Common myeloid progenitor, CD34-positive (primary cell): Measurements from ENCODE around the gene EIF4A2.

Source experiments
- CTCF ChIA-PET: fragments of 350-600 bp; sonication (Branson Sonifier 250); formaldehyde crosslinking; loops from one replicate; lab custom pipeline; 2021; ENCODE audit warnings: antibody characterized with exemption; lab: Charles Lee
- POLR2A ChIA-PET: fragments of 350-600 bp; sonication (Branson Sonifier 250); formaldehyde crosslinking; loops from one replicate; lab custom pipeline; 2021; ENCODE audit warnings: antibody characterized with exemption; lab: Charles Lee
- DNase-seq, 3 donors: peaks; one replicate each; pipeline versions ENCODE4 v3.0.0 to v3.0.0-alpha.2; 2013
- H3K27ac ChIP-seq, 2 experiments: 1 replicate in 1 of 2; 2 replicates in 1 of 2; pipeline ENCODE4 v1.7.0; 2013; ENCODE audit warnings: inconsistent platforms in 2 of 2, low read length in 2 of 2, mild to moderate bottlenecking in 2 of 2, low read depth in 1 of 2, moderate library complexity in 1 of 2; ENCODE audit not compliant: severe bottlenecking in 2 of 2, insufficient read depth in 1 of 2, poor library complexity in 1 of 2
- H3K27me3 ChIP-seq, 5 experiments: replicated peaks in 2 of 5; 1 replicate in 3 of 5; 2 replicates in 2 of 5; pipeline versions ENCODE4 v1.6.1 to v1.7.0; 2013; ENCODE audit warnings: low read length in 4 of 5, mild to moderate bottlenecking in 2 of 5, moderate library complexity in 2 of 5, inconsistent platforms in 1 of 5; ENCODE audit not compliant: insufficient read depth in 5 of 5, control insufficient read depth in 4 of 5
- H3K36me3 ChIP-seq, 4 experiments: 1 replicate in 2 of 4; 2 replicates in 2 of 4; pipeline versions ENCODE4 v1.6.1 to v1.7.0; 2013; ENCODE audit warnings: low read length in 3 of 4, control low read depth in 1 of 4, mild to moderate bottlenecking in 1 of 4; ENCODE audit not compliant: control insufficient read depth in 4 of 4, insufficient read depth in 4 of 4
- H3K4me1 ChIP-seq, 4 experiments: 1 replicate in 3 of 4; 2 replicates in 1 of 4; pipeline versions ENCODE4 v1.6.1 to v1.7.1; 2013; ENCODE audit warnings: low read length in 3 of 4, mild to moderate bottlenecking in 3 of 4, control low read depth in 1 of 4, inconsistent platforms in 1 of 4, moderate library complexity in 1 of 4; ENCODE audit not compliant: control insufficient read depth in 4 of 4, insufficient read depth in 4 of 4; ENCODE audit errors: control extremely low read depth in 1 of 4
- H3K4me3 ChIP-seq, 7 experiments: 1 replicate in 4 of 7; 2 replicates in 3 of 7; pipeline versions ENCODE4 v1.5.1 to v1.7.0; 2013; ENCODE audit warnings: mild to moderate bottlenecking in 7 of 7, low read length in 6 of 7, moderate library complexity in 6 of 7, inconsistent platforms in 2 of 7, low read depth in 2 of 7, control low read depth in 1 of 7; ENCODE audit not compliant: insufficient read depth in 4 of 7, control insufficient read depth in 1 of 7; ENCODE audit errors: extremely low read depth in 1 of 7
- H3K9me3 ChIP-seq, 5 experiments: 1 replicate in 4 of 5; 2 replicates in 1 of 5; pipeline versions ENCODE4 v1.6.1 to v1.7.1; 2013; ENCODE audit warnings: low read length in 4 of 5, mild to moderate bottlenecking in 2 of 5, inconsistent platforms in 1 of 5, low read depth in 1 of 5, moderate library complexity in 1 of 5; ENCODE audit not compliant: control insufficient read depth in 4 of 5, insufficient read depth in 2 of 5; ENCODE audit errors: control extremely low read depth in 1 of 5
- WGBS: methylation state at CpG from one replicate; pipeline ENCODE4 v1.1.5; 2013; ENCODE audit not compliant: insufficient coverage; 5-methylcytosine and 5-hydroxymethylcytosine counted together

Gene EIF4A2

GRCh38 chr3:186788482-186789370 lies 5.3 kb downstream of the EIF4A2 start:
- peaks cover 18 to 32% (median 26%) of the 10 kb centered on the region in 4 experiments for H3K4me1 ChIP-seq
- H3K4me3 ChIP-seq: no peak overlapping the region
- DNase-seq: no peak
- ChIA-PET POLR2A (no interaction called here), CTCF (interaction anchor here (0.6 to 1.2 kb wide), 2 partner anchors 33 to 67 kb away, joined by 4 read pairs; no protein-coding TSS in a partner anchor)
- H3K27ac ChIP-seq: no peak overlapping the region
- H3K27me3 ChIP-seq: no peaks in the 10 kb centered on the region
- no peaks in the 10 kb centered on the region for H3K9me3 ChIP-seq
- peaks cover 30 to 82% (median 62%) of the 10 kb centered on the region in 4 experiments for H3K36me3 ChIP-seq
- WGBS: 82% methylated on average over 11 of the region's 13 CpGs

- Histone ChIP-seq H3K9me3 (no peaks in the 10 kb centered on the region), H3K27me3 (no peaks in the 10 kb centered on the region), H3K36me3 (peaks cover 30 to 84% (median 62%) of the 10 kb centered on the region in 4 experiments), H3K4me3 (no peak overlapping the region), H3K27ac (no peak overlapping the region), H3K4me1 (peaks cover 15 to 30% (median 22%) of the 10 kb centered on the region in 4 experiments)
- ChIA-PET POLR2A (no interaction called here), CTCF (interaction anchor here (1.6 kb wide), 1 partner anchor 19 kb away, joined by 3 read pairs; no protein-coding TSS in a partner anchor)
- DNase-seq: peak in 1 of 3 donors; percentile 18
- WGBS: 60% methylated on average over 1 of the region's 4 CpGs
Observed at GRCh38 chr3:186789554-186790260, 6.3 kb downstream of the EIF4A2 start.

- peaks cover 8 to 23% (median 15%) of the 10 kb centered on the region in 4 experiments for H3K4me1 ChIP-seq
- H3K9me3 ChIP-seq: no peaks in the 10 kb centered on the region
- H3K27me3 ChIP-seq: no peaks in the 10 kb centered on the region
- H3K27ac ChIP-seq: no peak overlapping the region
- WGBS: 92% methylated on average over 6 of the region's 8 CpGs
- peaks cover 22 to 79% (median 58%) of the 10 kb centered on the region in 4 experiments for H3K36me3 ChIP-seq
- POLR2A ChIA-PET: no interaction called here
- CTCF ChIA-PET: interaction anchor here (1.6 kb wide), 1 partner anchor 18 kb away, joined by 3 read pairs; no protein-coding TSS in a partner anchor
- H3K4me3 ChIP-seq: no peak overlapping the region
- DNase-seq: no peak
Observed at GRCh38 chr3:186790261-186790981, 7.0 kb downstream of the EIF4A2 start.

- CTCF ChIA-PET: interaction anchor here (0.8 to 2.2 kb wide), 3 partner anchors 11 to 182 kb away, joined by 3 to 5 read pairs (median 4); no protein-coding TSS in a partner anchor
Observed at GRCh38 chr3:186798239-186798874, 15.0 kb downstream of the EIF4A2 start.

GRCh38 chr3:186800285-186800684 lies 16.9 kb downstream of the EIF4A2 start:
- Histone ChIP-seq H3K27me3 (no peaks in the 10 kb centered on the region), H3K9me3 (no peaks in the 10 kb centered on the region), H3K27ac (no peak overlapping the region), H3K4me1 (peaks cover 0 to 14% (median 2%) of the 10 kb centered on the region in 4 experiments), H3K36me3 (peaks cover 13 to 58% (median 31%) of the 10 kb centered on the region in 4 experiments), H3K4me3 (no peak overlapping the region)
- no CpG with 5 or more reads among the region's 1 CpG for WGBS
- ChIA-PET CTCF (interaction anchor here (0.6 to 0.8 kb wide), 2 partner anchors 16 to 817 kb away, joined by 4 read pairs; partner anchors contain the start of gene EIF4A2), POLR2A (no interaction called here)
- DNase-seq: peak in 1 of 3 donors; percentile 28

More at GRCh38 chr3:186798239-186798874, 15.0 kb downstream of the EIF4A2 start:
- no peak overlapping the region for H3K4me3 ChIP-seq
- 100% methylated on average over 1 of the region's 3 CpGs for WGBS
- H3K4me1 ChIP-seq: peaks cover 0 to 6% (median 0%) of the 10 kb centered on the region in 4 experiments
- DNase-seq: no peak
- POLR2A ChIA-PET: interaction anchor here (0.6 to 1.6 kb wide), 2 partner anchors 15 to 884 kb away, joined by 3 to 6 read pairs; partner anchors contain the start of gene EIF4A2
- H3K36me3 ChIP-seq: peaks cover 13 to 59% (median 35%) of the 10 kb centered on the region in 4 experiments
- no peaks in the 10 kb centered on the region for H3K9me3 ChIP-seq
- no peaks in the 10 kb centered on the region for H3K27me3 ChIP-seq
- H3K27ac ChIP-seq: no peak overlapping the region

- Histone ChIP-seq H3K9me3 (no peaks in the 10 kb centered on the region), H3K36me3 (peaks cover 11 to 46% (median 22%) of the 10 kb centered on the region in 4 experiments), H3K27ac (no peak overlapping the region), H3K4me1 (peaks cover 7 to 28% (median 19%) of the 10 kb centered on the region in 4 experiments), H3K27me3 (no peaks in the 10 kb centered on the region), H3K4me3 (no peak overlapping the region)
- 80% methylated on average over 1 of the region's 3 CpGs for WGBS
- DNase-seq: no peak
- ChIA-PET CTCF (interaction anchor here (1.1 kb wide), 1 partner anchor 18 kb away, joined by 3 read pairs; no protein-coding TSS in a partner anchor), POLR2A (interaction anchor here (0.6 kb wide), 1 partner anchor 19 kb away, joined by 3 read pairs; no protein-coding TSS in a partner anchor)
Observed at GRCh38 chr3:186802701-186803100, 19.3 kb downstream of the EIF4A2 start.
